ENCODE data around the gene SERPINA3.

- TF ChIP-seq POLR2A (IDR thresholded peaks at IDR 0.05; ENCODE audit: low read depth, low read length) (no peak), POLR2AphosphoS5 (IDR thresholded peaks at IDR 0.05; ENCODE audit: low read depth, low read length) (no peak)
These were observed 13.2 kb upstream of the SERPINA3 start for GRCh38 chr14:94598816-94599655.
